ENCODE results near the gene VIPR2.

Gene VIPR2

GRCh38 chr7:159098424-159098786 is 46.3 kb downstream of the VIPR2 start:
- no peak for DNase-seq
- Histone ChIP-seq H3K36me3 (no peaks in the 10 kb centered on the region), H3K4me1 (peaks cover 12% of the 10 kb centered on the region), H3K9me3 (no peaks in the 10 kb centered on the region), H3K27me3 (no peaks in the 10 kb centered on the region), H3K4me3 (ENCODE audit: low read depth, low read length) (no peak overlapping the region)
- no peak for TF ChIP-seq CTCF (IDR thresholded peaks at IDR 0.05; ENCODE audit: low read depth, low read length)

GRCh38 chr7:159097661-159098423 is 46.8 kb downstream of the VIPR2 start:
- H3K36me3 ChIP-seq: no peaks in the 10 kb centered on the region
- no peak overlapping the region for H3K4me3 ChIP-seq (ENCODE audit: low read depth, low read length)
- DNase-seq: no peak
- H3K4me1 ChIP-seq: peaks cover 12% of the 10 kb centered on the region
- no peak for TF ChIP-seq CTCF (IDR thresholded peaks at IDR 0.05; ENCODE audit: low read depth, low read length)
- no peaks in the 10 kb centered on the region for H3K27me3 ChIP-seq
- H3K9me3 ChIP-seq: no peaks in the 10 kb centered on the region

GRCh38 chr7:159096736-159097581 is 47.7 kb downstream of the VIPR2 start:
- H3K36me3 ChIP-seq: no peaks in the 10 kb centered on the region
- H3K4me1 ChIP-seq: peaks cover 12% of the 10 kb centered on the region
- H3K9me3 ChIP-seq: no peaks in the 10 kb centered on the region
- no peak for DNase-seq
- H3K4me3 ChIP-seq (ENCODE audit: low read depth, low read length): no peak overlapping the region
- no peak for TF ChIP-seq CTCF (IDR thresholded peaks at IDR 0.05; ENCODE audit: low read depth, low read length)
- no peaks in the 10 kb centered on the region for H3K27me3 ChIP-seq

GRCh38 chr7:159095979-159096411 is 48.7 kb downstream of the VIPR2 start:
- no peaks in the 10 kb centered on the region for H3K9me3 ChIP-seq
- H3K4me3 ChIP-seq (ENCODE audit: low read depth, low read length): no peak overlapping the region
- no peaks in the 10 kb centered on the region for H3K27me3 ChIP-seq
- DNase-seq: no peak
- TF ChIP-seq CTCF (IDR thresholded peaks at IDR 0.05; ENCODE audit: low read depth, low read length): no peak
- peaks cover 12% of the 10 kb centered on the region for H3K4me1 ChIP-seq
- H3K36me3 ChIP-seq: no peaks in the 10 kb centered on the region

GRCh38 chr7:159094919-159095915 is 49.5 kb downstream of the VIPR2 start:
- TF ChIP-seq CTCF (IDR thresholded peaks at IDR 0.05; ENCODE audit: low read depth, low read length): no peak
- Histone ChIP-seq H3K4me1 (peaks cover 12% of the 10 kb centered on the region), H3K36me3 (no peaks in the 10 kb centered on the region), H3K27me3 (no peaks in the 10 kb centered on the region), H3K4me3 (ENCODE audit: low read depth, low read length) (no peak overlapping the region), H3K9me3 (no peaks in the 10 kb centered on the region)
- no peak for DNase-seq

Data from BE2C (cell line).